Cardiac septum (tissue), 1 donor: ENCODE measurements around the gene ANKRD12. TPM values are rescaled to one million over a fixed set of nuclear protein-coding genes. Genes with fewer than 3 reads are reported as not detected.
"Not testable (repeated sequence)": the region's sequence is repeated elsewhere in the genome, so short reads cannot be mapped to it uniquely, and the experiment has no call there.

Source experiments
- DNase-seq: peaks from one replicate; pipeline ENCODE4 v3.0.0-alpha.2; 2020; ENCODE audit warnings: low spot score
- intact Hi-C: fragments of 100-400 bp; cut with DNase I; formaldehyde crosslinking; loops from one replicate; pipeline ENCODE4 v1.14.0; 2022
- long read RNA-seq: library from polyadenylated mRNA; unstranded; transcript quantifications from one replicate; pipeline ENCODE4 v2.0.0, GENCODE V29; 2021
- total RNA-seq: library from RNA; stranded (reverse); fragmentation: NEBNext Ultra II Directional; extraction: Animal tissue kit (Norgen Biotek cat#: 25700); gene quantifications from one replicate; pipeline ENCODE4 v1.2.1, GENCODE V29; 2021
- donor health status: DM: no; HTN: no; CAD: no.

Gene ANKRD12
- 66.6 TPM for total RNA-seq
- long read RNA-seq, partial matches to known transcripts = 51 of 93 reads
- long read RNA-seq, other reads (novel, unspliced or antisense) = 42 of 93 reads

GRCh38 chr18:9136315-9137155 is at the start of gene ANKRD12:
TSS of gene ANKRD12 (plus strand) at chr18:9136781. CDS start at chr18:9182433, 45,652 bp downstream.
- peak; percentile 99 for DNase-seq
- intact Hi-C loops = loop anchor here (1.0 kb wide), 1 partner anchor 34 kb away; the partner anchor contains the start of gene NDUFV2

GRCh38 chr18:9087144-9087543 is 49.4 kb upstream of the ANKRD12 start:
- DNase-seq = no peak
- intact Hi-C loops = no loop called here

- intact Hi-C loops = no loop called here
These were observed 48.3 kb upstream of the ANKRD12 start for GRCh38 chr18:9088252-9088651.

GRCh38 chr18:9088727-9089126 is 47.9 kb upstream of the ANKRD12 start:
- intact Hi-C loops, DNase-seq: not testable (repeated sequence)

More at GRCh38 chr18:9088252-9088651, 48.3 kb upstream of the ANKRD12 start:
- DNase-seq = no peak

- intact Hi-C loops = no loop called here
These were observed 46.0 kb upstream of the ANKRD12 start for GRCh38 chr18:9090578-9090977.

GRCh38 chr18:9091066-9091476 is 45.5 kb upstream of the ANKRD12 start:
- no peak for DNase-seq
- intact Hi-C loops = no loop called here

More at GRCh38 chr18:9090578-9090977, 46.0 kb upstream of the ANKRD12 start:
- no peak for DNase-seq

- intact Hi-C loops = no loop called here
- no peak for DNase-seq
These were observed 43.9 kb upstream of the ANKRD12 start for GRCh38 chr18:9092665-9093064.

- DNase-seq, intact Hi-C loops: not testable (repeated sequence)
These were observed 43.5 kb upstream of the ANKRD12 start for GRCh38 chr18:9093109-9093508.

GRCh38 chr18:9094307-9095226 is 42.0 kb upstream of the ANKRD12 start:
- no peak for DNase-seq
- intact Hi-C loops = no loop called here

GRCh38 chr18:9095297-9096006 is 41.1 kb upstream of the ANKRD12 start:
- DNase-seq = no peak
- intact Hi-C loops = no loop called here

- intact Hi-C loops = no loop called here
- no peak for DNase-seq
These were observed 40.6 kb upstream of the ANKRD12 start for GRCh38 chr18:9096007-9096371.

GRCh38 chr18:9096685-9097084 is 39.9 kb upstream of the ANKRD12 start:
- DNase-seq = no peak
- intact Hi-C loops = no loop called here

GRCh38 chr18:9097349-9097748 is 39.2 kb upstream of the ANKRD12 start:
- intact Hi-C loops = no loop called here
- no peak for DNase-seq

- DNase-seq = no peak
- intact Hi-C loops = loop anchor here (10.0 kb wide), 1 partner anchor 234 kb away; the partner anchor contains the start of gene TWSG1
These were observed 35.8 kb upstream of the ANKRD12 start for GRCh38 chr18:9100796-9101195.

GRCh38 chr18:9101730-9102507 is 34.7 kb upstream of the ANKRD12 start:
- intact Hi-C loops = loop anchor here (1.0 to 10.0 kb wide), 3 partner anchors 15 to 233 kb away; partner anchors contain the start of genes ANKRD12 and TWSG1
- DNase-seq = no peak

- intact Hi-C loops = loop anchor here (1.0 to 10.0 kb wide), 3 partner anchors 14 to 232 kb away; partner anchors contain the start of genes ANKRD12 and TWSG1
- peak; percentile 99 for DNase-seq
These were observed 33.8 kb upstream of the ANKRD12 start, which contains the start of gene NDUFV2 for GRCh38 chr18:9102508-9103375. TSS of gene NDUFV2 (plus strand) at chr18:9102699. CDS start at chr18:9102744, 45 bp downstream.

GRCh38 chr18:9103376-9103873 is 33.2 kb upstream of the ANKRD12 start:
- no peak for DNase-seq
- intact Hi-C loops = loop anchor here (2.0 to 10.0 kb wide), 2 partner anchors 13 to 231 kb away; partner anchors contain the start of gene TWSG1
